GM12801 (cell line): Measurements from ENCODE around the gene GFRA1.

Source experiments
- CTCF ChIP-seq: IDR thresholded peaks from one replicate; pipeline ENCODE4 v1.5.1; 2011; ENCODE audit warnings: control low read depth; ENCODE audit not compliant: insufficient read length; ENCODE audit errors: extremely low read depth

GFRA1 gene

GRCh38 chr10:116132780-116133399 is 140.1 kb downstream of the GFRA1 start:
- TF ChIP-seq CTCF, result no peak

GRCh38 chr10:116130006-116130405 is 143.0 kb downstream of the GFRA1 start:
- TF ChIP-seq CTCF, result no peak

GRCh38 chr10:116126954-116127695 is 145.9 kb downstream of the GFRA1 start:
- TF ChIP-seq CTCF, result no peak

DNA sequence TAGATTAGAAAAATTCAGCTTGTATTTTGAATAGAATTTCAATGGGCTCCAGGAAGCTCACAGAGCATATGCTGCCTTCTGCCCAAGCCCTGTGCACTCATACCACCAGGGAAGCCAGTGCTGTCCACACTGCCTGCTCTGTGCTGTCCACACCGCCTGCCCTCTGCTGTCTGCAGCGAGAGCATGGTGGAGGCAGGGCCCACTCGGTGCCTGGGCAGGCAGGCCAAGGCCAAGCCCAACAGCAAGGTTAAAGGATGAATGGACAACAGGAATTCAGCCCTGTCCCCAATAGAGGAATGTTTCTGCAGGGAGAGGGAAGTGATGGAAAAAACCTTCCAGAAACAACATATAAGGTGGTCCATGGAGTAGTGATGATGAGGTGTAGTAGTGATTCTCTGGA is 146.8 kb downstream of the GFRA1 start:
- no peak for TF ChIP-seq CTCF

- no peak for TF ChIP-seq CTCF
Measured at GRCh38 chr10:116125180-116125579, 147.8 kb downstream of the GFRA1 start.

GRCh38 chr10:116124777-116125176 is 148.2 kb downstream of the GFRA1 start:
- no peak for TF ChIP-seq CTCF

- TF ChIP-seq CTCF, result no peak
Measured at GRCh38 chr10:116122664-116123063, 150.3 kb downstream of the GFRA1 start.
